ENCODE results near the gene TIMM23B.
"Not testable (repeated sequence)": the region's sequence is repeated elsewhere in the genome, so short reads cannot be mapped to it uniquely, and the experiment has no call there.

The TIMM23B gene

DNA sequence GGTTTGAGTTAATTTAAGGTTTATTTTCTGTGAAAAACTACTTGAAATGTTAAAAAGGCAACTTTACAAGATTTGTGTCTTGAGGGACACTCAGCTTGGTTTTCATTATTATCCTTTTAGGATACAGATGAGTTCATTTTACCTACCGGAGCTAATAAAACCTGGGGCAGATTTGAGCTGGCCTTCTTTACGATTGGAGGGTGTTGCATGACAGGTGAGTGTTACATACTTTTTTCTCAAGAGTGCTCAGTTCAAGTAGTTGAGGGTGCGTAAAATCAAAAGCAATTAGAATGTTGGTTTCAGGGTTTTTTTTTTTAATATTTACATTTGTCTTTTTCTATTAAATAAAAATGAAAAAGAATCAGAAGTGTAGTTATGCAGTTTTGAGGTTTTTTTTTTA is 10.2 kb downstream of the TIMM23B start:
- H3K9ac ChIP-seq (ENCODE audit: low read depth, low read length); H2AFZ ChIP-seq (ENCODE audit: low read depth, low read length); H4K20me1 ChIP-seq (ENCODE audit: insufficient read depth, low read length); H3K4me3 ChIP-seq (ENCODE audit: low read depth in 1 of 2, low read length in 2 of 2); H3K9me3 ChIP-seq (ENCODE audit: insufficient read depth, low read length, severe bottlenecking); H3K4me2 ChIP-seq (ENCODE audit: insufficient read depth, low read length); H3K4me1 ChIP-seq (ENCODE audit: insufficient read depth, low read length); DNase-seq; H3K27ac ChIP-seq (ENCODE audit: low read length); H3K27me3 ChIP-seq (ENCODE audit: insufficient read depth, low read length, poor library complexity); ATAC-seq (ENCODE audit: insufficient read depth, low read depth): not testable (repeated sequence)
- peaks cover 13% of the 10 kb centered on the region; the same call in 1 of the 2 replicates for H3K36me3 ChIP-seq (ENCODE audit: insufficient read depth, low read length)
- H3K79me2 ChIP-seq (ENCODE audit: insufficient read depth, low read length) = peaks cover 21% of the 10 kb centered on the region; the same call in 1 of the 2 replicates

DNA sequence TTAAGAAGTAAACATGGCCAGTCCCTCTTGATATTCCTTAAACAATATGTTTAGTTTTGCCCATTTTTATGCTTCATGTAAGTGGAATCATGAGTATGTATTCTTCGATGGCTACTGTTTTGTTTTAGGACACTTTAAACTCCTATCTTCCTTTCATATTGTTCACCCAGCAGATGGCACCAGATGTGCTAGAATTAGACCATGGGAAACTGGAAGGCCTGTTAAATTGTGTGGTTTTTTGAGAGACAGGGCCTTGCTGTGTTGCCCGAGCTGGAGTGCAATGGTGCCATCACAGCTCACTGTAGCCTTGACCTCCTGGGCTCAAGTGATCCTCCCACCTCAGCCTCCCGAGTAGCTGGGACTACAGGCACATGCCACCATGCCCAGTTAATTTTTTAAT is 11.3 kb downstream of the TIMM23B start:
- H3K4me2 ChIP-seq (ENCODE audit: insufficient read depth, low read length); H3K4me1 ChIP-seq (ENCODE audit: insufficient read depth, low read length); H3K27ac ChIP-seq (ENCODE audit: low read length); H3K9me3 ChIP-seq (ENCODE audit: insufficient read depth, low read length, severe bottlenecking); H4K20me1 ChIP-seq (ENCODE audit: insufficient read depth, low read length); DNase-seq; H2AFZ ChIP-seq (ENCODE audit: low read depth, low read length); H3K9ac ChIP-seq (ENCODE audit: low read depth, low read length); H3K27me3 ChIP-seq (ENCODE audit: insufficient read depth, low read length, poor library complexity); H3K4me3 ChIP-seq (ENCODE audit: low read depth in 1 of 2, low read length in 2 of 2): not testable (repeated sequence)
- Histone ChIP-seq H3K36me3 (ENCODE audit: insufficient read depth, low read length) (peaks cover 19% of the 10 kb centered on the region), H3K79me2 (ENCODE audit: insufficient read depth, low read length) (peaks cover 24% of the 10 kb centered on the region; the same call in 1 of the 2 replicates)
- ATAC-seq (ENCODE audit: insufficient read depth, low read depth) = peak; percentile 47; the same call in 1 of the 3 replicates

DNA sequence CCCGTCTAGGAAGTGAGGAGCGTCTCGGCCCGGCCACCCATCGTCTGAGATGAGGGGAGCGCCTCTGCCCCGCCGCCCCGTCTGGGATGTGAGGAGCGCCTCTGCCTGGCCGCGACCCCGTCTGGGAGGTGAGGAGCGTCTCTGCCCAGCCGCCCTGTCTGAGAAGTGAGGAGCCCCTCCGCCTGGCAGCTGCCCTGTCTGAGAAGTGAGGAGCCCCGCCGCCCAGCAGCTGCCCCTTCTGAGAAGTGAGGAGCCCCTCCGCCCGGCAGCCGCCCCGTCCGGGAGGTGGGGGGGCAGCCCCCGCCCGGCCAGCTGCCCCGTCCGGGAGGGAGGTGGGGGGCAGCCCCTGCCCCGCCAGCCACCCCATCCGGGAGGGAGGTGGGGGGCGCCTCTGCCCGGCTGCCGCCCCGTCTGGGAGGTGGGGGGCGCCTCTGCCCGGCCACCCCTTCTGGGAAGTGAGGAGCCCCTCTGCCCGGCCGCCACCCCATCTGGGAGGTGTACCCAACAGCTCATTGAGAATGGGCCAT is 28.5 kb downstream of the TIMM23B start:
- H3K36me3 ChIP-seq (ENCODE audit: insufficient read depth, low read length); H3K4me1 ChIP-seq (ENCODE audit: insufficient read depth, low read length); DNase-seq; H4K20me1 ChIP-seq (ENCODE audit: insufficient read depth, low read length); H3K27ac ChIP-seq (ENCODE audit: low read length); H3K4me3 ChIP-seq (ENCODE audit: low read depth in 1 of 2, low read length in 2 of 2); ATAC-seq (ENCODE audit: insufficient read depth, low read depth); H3K79me2 ChIP-seq (ENCODE audit: insufficient read depth, low read length); H3K9ac ChIP-seq (ENCODE audit: low read depth, low read length); H2AFZ ChIP-seq (ENCODE audit: low read depth, low read length); H3K4me2 ChIP-seq (ENCODE audit: insufficient read depth, low read length); H3K27me3 ChIP-seq (ENCODE audit: insufficient read depth, low read length, poor library complexity); H3K9me3 ChIP-seq (ENCODE audit: insufficient read depth, low read length, severe bottlenecking): not testable (repeated sequence)

DNA sequence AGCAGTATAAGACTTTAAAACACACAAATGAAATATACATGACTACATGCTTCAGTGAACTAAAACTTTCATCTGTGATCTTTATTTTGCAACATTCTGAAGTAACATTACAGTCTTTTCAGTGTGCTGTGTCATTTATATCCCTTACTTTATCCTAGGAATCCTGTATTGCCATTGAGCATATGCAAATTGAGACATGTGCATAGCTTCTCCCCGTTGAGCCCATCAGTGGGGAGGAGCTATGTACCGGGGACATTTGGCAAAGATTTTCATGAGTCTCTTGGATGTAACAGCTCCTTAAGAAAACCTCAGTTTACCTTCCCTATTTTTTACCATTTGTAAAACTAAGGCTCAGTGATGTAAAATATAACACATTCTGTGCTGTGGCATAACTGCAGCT is 29.6 kb downstream of the TIMM23B start:
- H2AFZ ChIP-seq (ENCODE audit: low read depth, low read length); H3K36me3 ChIP-seq (ENCODE audit: insufficient read depth, low read length); H3K79me2 ChIP-seq (ENCODE audit: insufficient read depth, low read length); H3K9me3 ChIP-seq (ENCODE audit: insufficient read depth, low read length, severe bottlenecking); H3K9ac ChIP-seq (ENCODE audit: low read depth, low read length); ATAC-seq (ENCODE audit: insufficient read depth, low read depth); H3K4me1 ChIP-seq (ENCODE audit: insufficient read depth, low read length); DNase-seq; H3K4me2 ChIP-seq (ENCODE audit: insufficient read depth, low read length); H3K27me3 ChIP-seq (ENCODE audit: insufficient read depth, low read length, poor library complexity); H3K27ac ChIP-seq (ENCODE audit: low read length); H4K20me1 ChIP-seq (ENCODE audit: insufficient read depth, low read length); H3K4me3 ChIP-seq (ENCODE audit: low read depth in 1 of 2, low read length in 2 of 2): not testable (repeated sequence)

DNA sequence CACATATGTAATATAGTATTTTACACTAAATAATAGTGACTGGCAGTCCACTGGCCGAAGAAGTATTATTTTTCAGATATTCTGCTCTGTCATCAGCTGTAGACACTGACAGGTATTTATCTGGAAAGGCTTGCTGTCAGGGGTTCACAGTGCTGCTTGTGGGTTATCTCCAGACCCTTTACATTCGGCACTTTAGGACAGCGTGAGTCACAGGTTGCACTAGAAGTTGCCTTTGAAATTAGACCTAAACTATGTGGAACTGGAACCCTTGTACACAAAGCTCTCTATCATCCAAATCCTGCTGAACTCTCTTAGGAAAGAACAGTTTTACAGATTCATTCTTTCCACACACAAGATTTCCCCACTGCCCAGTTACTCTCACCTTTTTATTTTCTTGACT is 30.2 kb downstream of the TIMM23B start:
- H3K79me2 ChIP-seq (ENCODE audit: insufficient read depth, low read length); H3K4me2 ChIP-seq (ENCODE audit: insufficient read depth, low read length); H3K36me3 ChIP-seq (ENCODE audit: insufficient read depth, low read length); H3K9me3 ChIP-seq (ENCODE audit: insufficient read depth, low read length, severe bottlenecking); H3K4me1 ChIP-seq (ENCODE audit: insufficient read depth, low read length); H3K27me3 ChIP-seq (ENCODE audit: insufficient read depth, low read length, poor library complexity); H4K20me1 ChIP-seq (ENCODE audit: insufficient read depth, low read length); H2AFZ ChIP-seq (ENCODE audit: low read depth, low read length); ATAC-seq (ENCODE audit: insufficient read depth, low read depth); H3K9ac ChIP-seq (ENCODE audit: low read depth, low read length); DNase-seq; H3K27ac ChIP-seq (ENCODE audit: low read length); H3K4me3 ChIP-seq (ENCODE audit: low read depth in 1 of 2, low read length in 2 of 2): not testable (repeated sequence)

DNA sequence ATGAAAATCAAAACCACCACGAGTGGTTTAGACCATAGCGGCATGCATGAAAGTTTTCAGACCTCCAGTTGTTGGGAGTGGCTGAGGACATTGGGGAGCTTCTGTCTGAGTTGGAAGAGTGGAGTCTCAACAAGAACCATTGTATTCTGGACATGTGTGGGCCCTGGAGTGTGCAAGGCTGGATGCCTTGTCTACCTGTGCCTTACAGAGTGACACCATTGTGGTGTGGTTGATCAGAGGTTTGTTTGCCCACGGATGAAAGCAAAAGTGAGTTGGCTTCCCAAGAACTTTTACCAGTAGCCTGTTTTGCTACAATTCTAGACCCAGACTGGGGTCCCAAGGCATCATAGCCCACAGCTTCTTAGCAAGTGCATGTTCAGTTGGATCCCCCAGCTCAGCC is 35.9 kb downstream of the TIMM23B start:
- H3K9me3 ChIP-seq (ENCODE audit: insufficient read depth, low read length, severe bottlenecking); H3K4me1 ChIP-seq (ENCODE audit: insufficient read depth, low read length); H3K4me3 ChIP-seq (ENCODE audit: low read depth in 1 of 2, low read length in 2 of 2); H4K20me1 ChIP-seq (ENCODE audit: insufficient read depth, low read length); H3K4me2 ChIP-seq (ENCODE audit: insufficient read depth, low read length); H3K79me2 ChIP-seq (ENCODE audit: insufficient read depth, low read length); H3K9ac ChIP-seq (ENCODE audit: low read depth, low read length); H3K36me3 ChIP-seq (ENCODE audit: insufficient read depth, low read length); H3K27ac ChIP-seq (ENCODE audit: low read length); ATAC-seq (ENCODE audit: insufficient read depth, low read depth); H2AFZ ChIP-seq (ENCODE audit: low read depth, low read length); DNase-seq; H3K27me3 ChIP-seq (ENCODE audit: insufficient read depth, low read length, poor library complexity): not testable (repeated sequence)

DNA sequence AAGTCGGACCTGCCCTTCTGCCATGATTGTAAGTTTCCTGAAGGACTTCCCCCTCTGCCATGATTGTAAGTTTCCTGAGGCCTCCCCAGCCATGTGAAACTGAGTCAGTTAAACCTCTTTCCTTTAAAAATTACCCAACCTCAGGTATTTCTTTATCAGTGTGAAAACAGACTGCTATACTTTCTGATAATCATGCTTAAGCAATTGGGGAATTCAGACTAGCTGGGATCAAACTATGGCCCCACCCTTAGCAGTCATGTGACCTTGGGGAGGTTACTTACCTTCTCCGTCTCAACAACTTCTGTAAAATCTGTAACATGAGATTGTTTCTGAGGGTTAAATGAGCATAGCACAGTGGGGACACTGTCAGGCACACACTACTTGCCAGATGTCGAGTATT is 45.4 kb downstream of the TIMM23B start:
- H3K4me3 ChIP-seq (ENCODE audit: low read depth in 1 of 2, low read length in 2 of 2); H3K9me3 ChIP-seq (ENCODE audit: insufficient read depth, low read length, severe bottlenecking); H3K4me2 ChIP-seq (ENCODE audit: insufficient read depth, low read length); ATAC-seq (ENCODE audit: insufficient read depth, low read depth); H3K4me1 ChIP-seq (ENCODE audit: insufficient read depth, low read length); H3K9ac ChIP-seq (ENCODE audit: low read depth, low read length); H3K27me3 ChIP-seq (ENCODE audit: insufficient read depth, low read length, poor library complexity); DNase-seq; H3K79me2 ChIP-seq (ENCODE audit: insufficient read depth, low read length); H3K27ac ChIP-seq (ENCODE audit: low read length); H2AFZ ChIP-seq (ENCODE audit: low read depth, low read length); H4K20me1 ChIP-seq (ENCODE audit: insufficient read depth, low read length); H3K36me3 ChIP-seq (ENCODE audit: insufficient read depth, low read length): not testable (repeated sequence)

DNA sequence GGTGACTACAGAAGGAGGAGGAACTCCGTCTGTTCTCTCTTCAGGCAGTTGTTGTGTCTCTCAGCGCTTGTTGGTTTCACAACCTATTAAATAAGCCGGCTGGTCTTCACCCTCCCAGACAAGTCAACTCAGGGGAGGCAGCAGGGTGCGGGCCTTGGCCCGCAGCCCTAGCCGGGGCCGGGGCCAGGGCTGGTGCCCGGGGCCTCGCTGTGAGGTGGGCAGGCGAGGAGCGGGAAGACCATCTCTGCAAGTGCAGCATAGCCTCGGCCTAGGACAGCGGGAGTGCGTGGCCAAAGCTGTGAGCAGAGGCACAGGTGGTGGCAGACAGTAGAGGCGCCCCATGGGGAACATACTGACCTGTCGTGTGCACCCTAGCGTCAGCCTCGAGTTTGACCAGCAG is 46.5 kb downstream of the TIMM23B start, which contains the start of gene AGAP6:
AGAP6 (plus strand) TSS at position 31 of the 400 bp plus-strand sequence; CDS start at position 341, 310 bp downstream.
- not testable (repeated sequence) for DNase-seq; H3K4me2 ChIP-seq (ENCODE audit: insufficient read depth, low read length); H3K4me3 ChIP-seq (ENCODE audit: low read depth in 1 of 2, low read length in 2 of 2); H3K27me3 ChIP-seq (ENCODE audit: insufficient read depth, low read length, poor library complexity); H3K4me1 ChIP-seq (ENCODE audit: insufficient read depth, low read length); ATAC-seq (ENCODE audit: insufficient read depth, low read depth); H3K27ac ChIP-seq (ENCODE audit: low read length); H3K79me2 ChIP-seq (ENCODE audit: insufficient read depth, low read length); H3K9ac ChIP-seq (ENCODE audit: low read depth, low read length); H4K20me1 ChIP-seq (ENCODE audit: insufficient read depth, low read length); H3K36me3 ChIP-seq (ENCODE audit: insufficient read depth, low read length); H2AFZ ChIP-seq (ENCODE audit: low read depth, low read length); H3K9me3 ChIP-seq (ENCODE audit: insufficient read depth, low read length, severe bottlenecking)

Measured in DND-41 (cell line).